Measurements from ENCODE around the gene UPF1.

- no peak for TF ChIP-seq EZH2 (IDR thresholded peaks at IDR 0.05; ENCODE audit: low read depth)
- no peak for TF ChIP-seq CTCF (conservative IDR thresholded peaks at IDR 0.05)
Observed at GRCh38 chr19:18861917-18862316, 30.2 kb downstream of the UPF1 start.
